ENCODE measurements around the gene NUP43. TPM values are rescaled to one million over a fixed set of nuclear protein-coding genes. Genes with fewer than 3 reads are reported as not detected.

NUP43 gene
- total RNA-seq, 1 donor from 2014 or later: 29.7 TPM

DNA sequence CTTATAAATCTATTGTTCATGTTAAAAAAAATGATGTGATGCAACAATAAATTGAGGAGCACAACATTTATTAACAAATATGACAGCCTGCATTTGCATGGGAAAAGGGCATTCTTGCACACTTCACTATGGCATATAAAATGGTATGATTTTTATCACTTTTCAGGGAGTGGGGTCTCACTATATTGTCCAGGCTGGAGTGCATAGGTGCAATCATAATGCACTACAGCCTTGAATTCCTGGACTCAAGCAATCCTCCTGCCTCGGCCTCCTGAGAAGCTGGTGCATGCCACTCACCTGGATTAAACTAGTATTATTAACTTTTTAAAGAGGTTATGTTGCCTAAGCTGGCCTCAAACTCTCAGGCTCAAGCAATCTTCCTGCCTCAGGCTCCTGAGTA, 11.4 kb downstream of the NUP43 start:
- H3K4me1 ChIP-seq: no peaks in the 10 kb centered on the region
- intact Hi-C loops (cut with micrococcal nuclease): no loop called here
- H3K4me3 ChIP-seq: no peak overlapping the region
- DNase-seq: no peak
- TF ChIP-seq, protein P1, sequence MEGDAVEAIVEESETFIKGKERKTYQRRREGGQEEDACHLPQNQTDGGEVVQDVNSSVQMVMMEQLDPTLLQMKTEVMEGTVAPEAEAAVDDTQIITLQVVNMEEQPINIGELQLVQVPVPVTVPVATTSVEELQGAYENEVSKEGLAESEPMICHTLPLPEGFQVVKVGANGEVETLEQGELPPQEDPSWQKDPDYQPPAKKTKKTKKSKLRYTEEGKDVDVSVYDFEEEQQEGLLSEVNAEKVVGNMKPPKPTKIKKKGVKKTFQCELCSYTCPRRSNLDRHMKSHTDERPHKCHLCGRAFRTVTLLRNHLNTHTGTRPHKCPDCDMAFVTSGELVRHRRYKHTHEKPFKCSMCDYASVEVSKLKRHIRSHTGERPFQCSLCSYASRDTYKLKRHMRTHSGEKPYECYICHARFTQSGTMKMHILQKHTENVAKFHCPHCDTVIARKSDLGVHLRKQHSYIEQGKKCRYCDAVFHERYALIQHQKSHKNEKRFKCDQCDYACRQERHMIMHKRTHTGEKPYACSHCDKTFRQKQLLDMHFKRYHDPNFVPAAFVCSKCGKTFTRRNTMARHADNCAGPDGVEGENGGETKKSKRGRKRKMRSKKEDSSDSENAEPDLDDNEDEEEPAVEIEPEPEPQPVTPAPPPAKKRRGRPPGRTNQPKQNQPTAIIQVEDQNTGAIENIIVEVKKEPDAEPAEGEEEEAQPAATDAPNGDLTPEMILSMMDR (IDR thresholded peaks at IDR 0.05; ENCODE audit: borderline replicate concordance): no peak
- peaks cover 92% of the 10 kb centered on the region for H3K36me3 ChIP-seq
- no peaks in the 10 kb centered on the region for H3K27me3 ChIP-seq (ENCODE audit: low read depth)
- H3K27ac ChIP-seq (replicated peaks): no peak overlapping the region
- H3K9me3 ChIP-seq (replicated peaks): no peaks in the 10 kb centered on the region

DNA sequence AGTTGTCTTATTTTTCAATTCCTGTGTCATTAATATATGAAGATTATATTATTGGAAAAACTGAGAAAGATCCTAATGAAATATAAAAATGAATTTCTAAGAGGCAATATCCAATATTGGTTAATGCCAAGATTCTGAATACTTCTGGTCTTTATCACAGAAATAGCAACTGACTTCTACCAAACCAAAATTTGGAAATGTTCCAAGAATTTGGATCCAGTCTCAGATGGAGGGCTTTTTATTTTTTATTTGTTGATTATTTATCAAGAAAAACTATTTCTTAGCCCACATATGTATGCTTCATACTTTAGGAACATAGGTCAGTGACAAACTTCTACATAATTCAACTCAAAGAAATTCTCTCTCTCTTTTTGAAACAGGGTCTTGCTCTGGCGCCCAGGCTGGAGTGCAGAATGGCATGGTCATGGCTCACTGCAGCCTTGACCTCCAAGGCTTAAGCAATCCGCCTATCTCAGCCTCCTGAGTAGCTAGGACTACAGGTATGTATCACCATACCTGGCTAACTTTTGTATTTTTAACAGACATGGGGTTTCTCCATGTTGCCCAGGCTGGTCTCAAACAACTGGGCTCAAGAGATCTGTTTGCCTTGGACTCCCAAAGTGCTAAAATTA, 13.1 kb downstream of the NUP43 start:
- DNase-seq: no peak
- TF ChIP-seq, protein P1 (IDR thresholded peaks at IDR 0.05; ENCODE audit: borderline replicate concordance): no peak
- H3K27me3 ChIP-seq (ENCODE audit: low read depth): no peaks in the 10 kb centered on the region
- no peak overlapping the region for H3K27ac ChIP-seq (replicated peaks)
- H3K4me3 ChIP-seq: no peak overlapping the region
- no peaks in the 10 kb centered on the region for H3K4me1 ChIP-seq
- intact Hi-C loops (cut with micrococcal nuclease): no loop called here
- H3K9me3 ChIP-seq (replicated peaks): no peaks in the 10 kb centered on the region
- H3K36me3 ChIP-seq: peaks cover 93% of the 10 kb centered on the region

DNA sequence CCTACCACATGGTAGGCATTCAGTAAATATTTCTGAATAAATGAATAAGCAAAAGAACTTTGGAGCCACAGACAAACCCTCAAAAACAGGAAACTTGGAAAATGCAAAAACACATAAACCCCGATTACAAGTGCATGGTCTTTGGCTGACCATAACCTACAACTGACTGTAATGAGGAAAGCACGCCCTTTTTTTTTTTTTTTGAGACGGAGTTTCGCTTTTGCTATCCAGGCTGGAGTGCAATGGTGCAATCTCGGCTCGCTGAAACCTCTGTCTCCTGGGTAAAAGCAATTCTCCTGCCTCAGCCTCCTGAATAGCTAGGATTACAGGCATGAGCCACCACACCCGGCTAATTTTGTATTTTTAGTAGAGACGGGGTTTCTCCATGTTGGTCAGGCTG, 16.5 kb downstream of the NUP43 start:
- intact Hi-C loops (cut with micrococcal nuclease): no loop called here
- H3K27ac ChIP-seq (replicated peaks): no peak overlapping the region
- peaks cover 94% of the 10 kb centered on the region for H3K36me3 ChIP-seq

DNA sequence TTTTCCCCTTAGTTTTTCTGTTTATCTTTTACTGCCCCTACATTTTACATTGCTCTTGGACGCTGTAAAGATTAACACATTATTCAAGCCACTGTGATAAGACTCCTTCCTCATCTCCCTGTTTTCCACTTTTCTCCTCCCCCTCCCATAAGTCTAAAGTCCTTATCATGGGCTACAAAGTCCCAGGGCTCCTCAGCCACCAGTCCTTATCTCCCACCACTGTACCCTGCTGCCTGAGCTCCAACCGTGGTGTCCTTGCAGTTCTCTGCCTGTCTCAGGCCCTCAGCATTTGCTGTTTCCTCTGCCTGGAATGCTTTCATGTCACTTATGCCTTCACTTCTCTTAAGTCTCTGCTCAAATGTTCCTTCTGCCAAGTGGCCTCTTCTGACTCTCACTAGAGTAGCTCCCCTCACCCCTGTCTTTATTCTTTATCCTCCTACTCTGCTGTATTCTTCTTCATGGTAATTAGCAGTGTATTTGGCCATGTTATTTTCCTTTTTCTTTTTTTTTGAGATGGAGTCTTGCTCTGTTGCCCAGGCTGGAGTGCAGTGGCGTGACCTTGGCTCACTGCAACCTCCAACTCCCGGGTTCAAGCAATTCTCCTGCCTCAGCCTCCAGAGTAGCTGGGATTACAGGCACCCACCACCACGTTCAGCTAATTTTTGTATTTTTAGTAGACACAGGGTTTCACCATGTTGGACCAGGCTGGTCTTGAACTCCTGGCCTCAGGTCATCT, 17.7 kb downstream of the NUP43 start:
- peak overlapping the region; percentile 14 for H3K27ac ChIP-seq (replicated peaks)
- intact Hi-C loops (cut with micrococcal nuclease): no loop called here

More for the DNA sequence above, 16.5 kb downstream of the NUP43 start:
- H3K4me1 ChIP-seq: no peaks in the 10 kb centered on the region
- no peaks in the 10 kb centered on the region for H3K9me3 ChIP-seq (replicated peaks)
- no peak for DNase-seq
- no peaks in the 10 kb centered on the region for H3K27me3 ChIP-seq (ENCODE audit: low read depth)
- H3K4me3 ChIP-seq: no peak overlapping the region
- TF ChIP-seq, protein P1 (IDR thresholded peaks at IDR 0.05; ENCODE audit: borderline replicate concordance): no peak

DNA sequence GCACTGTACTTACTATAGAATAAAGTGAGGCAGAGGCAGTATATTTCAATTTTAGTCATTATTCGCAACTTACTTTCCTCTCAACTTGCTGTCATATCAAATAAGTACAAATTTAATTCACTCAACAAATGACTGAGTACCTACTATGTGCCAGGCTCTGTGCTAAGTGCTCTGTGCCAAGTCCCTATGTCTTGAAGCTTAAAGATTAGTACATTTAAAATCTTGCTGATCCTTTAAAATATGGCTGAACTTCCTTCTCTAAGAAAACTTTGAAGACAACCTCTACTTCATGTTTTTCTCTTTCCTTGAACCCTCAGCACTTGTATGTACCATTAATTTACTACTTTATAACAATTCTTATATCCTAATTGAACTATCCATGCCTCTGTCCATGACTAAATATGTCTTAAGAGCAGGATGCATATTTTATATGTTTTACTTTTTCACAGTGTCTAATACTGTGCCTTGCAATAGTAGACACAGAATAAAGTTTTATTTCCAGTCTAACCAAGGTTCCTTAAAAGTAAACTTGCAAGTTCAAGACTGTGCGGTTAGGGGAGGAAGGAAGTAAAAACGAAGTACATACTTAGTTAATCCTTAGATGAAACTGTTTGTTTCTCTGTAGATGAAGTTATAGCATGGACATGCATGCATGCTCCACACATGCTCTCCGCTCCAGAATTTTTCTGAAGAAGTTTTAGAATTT, 18.4 kb downstream of the NUP43 start:
- H3K4me1 ChIP-seq: no peaks in the 10 kb centered on the region
- intact Hi-C loops (cut with micrococcal nuclease): no loop called here
- H3K36me3 ChIP-seq: peaks cover 85% of the 10 kb centered on the region
- TF ChIP-seq, protein P1 (IDR thresholded peaks at IDR 0.05; ENCODE audit: borderline replicate concordance): no peak
- no peak for DNase-seq
- no peaks in the 10 kb centered on the region for H3K9me3 ChIP-seq (replicated peaks)
- no peaks in the 10 kb centered on the region for H3K27me3 ChIP-seq (ENCODE audit: low read depth)
- no peak overlapping the region for H3K4me3 ChIP-seq
- peak overlapping the region; percentile 14 for H3K27ac ChIP-seq (replicated peaks)

More for the DNA sequence above, 17.7 kb downstream of the NUP43 start:
- Histone ChIP-seq H3K36me3 (peaks cover 92% of the 10 kb centered on the region), H3K27me3 (ENCODE audit: low read depth) (no peaks in the 10 kb centered on the region), H3K4me1 (no peaks in the 10 kb centered on the region), H3K4me3 (no peak overlapping the region), H3K9me3 (replicated peaks) (no peaks in the 10 kb centered on the region)
- TF ChIP-seq, protein P1 (IDR thresholded peaks at IDR 0.05; ENCODE audit: borderline replicate concordance): no peak
- no peak for DNase-seq

Measured in left ventricle myocardium inferior (tissue), 1 donor.